Heart left ventricle (tissue), 16 donors: Measurements from ENCODE around the gene NOP9. TPM values are rescaled to one million over a fixed set of nuclear protein-coding genes. Genes with fewer than 3 reads are reported as not detected.

ENCODE experiments used
- ATAC-seq, 4 donors: fragments of 200-7000 bp; cut with Tn5 transposase; one replicate each; pipeline ENCODE4 v1.9.1; 2020 to 2022; ENCODE audit warnings: moderate library complexity in 4 of 4, mild to moderate bottlenecking in 3 of 4, moderate number of reproducible peaks in 1 of 4
- DNase-seq, 5 donors: peaks; one replicate each; pipeline ENCODE4 v3.0.0-alpha.2; 2020
- H3K27ac ChIP-seq, 12 donors: fragments of 200-600 bp; sonication (generic) in 4 of 12; one replicate each; pipeline versions ENCODE4 v1.5.0 to v1.8.0; 2016 to 2022; ENCODE audit warnings: mild to moderate bottlenecking in 2 of 12
- H3K27me3 ChIP-seq, 9 donors: fragments of 200-600 bp; sonication (generic) in 2 of 9; one replicate each; pipeline versions ENCODE4 v1.5.1 to v1.8.0; 2016 to 2022; ENCODE audit warnings: mild to moderate bottlenecking in 3 of 9
- H3K36me3 ChIP-seq, 9 donors: fragments of 200-600 bp; sonication (generic) in 2 of 9; one replicate each; pipeline versions ENCODE4 v1.5.0 to v1.8.0; 2018 to 2022; ENCODE audit warnings: mild to moderate bottlenecking in 2 of 9
- H3K4me1 ChIP-seq, 12 donors: fragments of 200-600 bp; sonication (generic) in 4 of 12; one replicate each; pipeline versions ENCODE4 v1.5.0 to v1.8.0; 2016 to 2022; ENCODE audit warnings: mild to moderate bottlenecking in 3 of 12
- H3K4me3 ChIP-seq, 12 donors: fragments of 200-600 bp; sonication (generic) in 4 of 12; one replicate each; pipeline versions ENCODE4 v1.5.0 to v1.8.0; 2017 to 2022; ENCODE audit warnings: mild to moderate bottlenecking in 9 of 12, moderate library complexity in 4 of 12
- H3K9me3 ChIP-seq, 12 donors: fragments of 200-600 bp; sonication (generic) in 4 of 12; one replicate each; pipeline versions ENCODE4 v1.5.0 to v1.8.0; 2016 to 2022; ENCODE audit warnings: mild to moderate bottlenecking in 1 of 12
- CTCF ChIP-seq, 12 donors: fragments of 200-600 bp; sonication (generic) in 4 of 12; IDR thresholded peaks; one replicate each; pipeline versions ENCODE4 v1.5.0 to v1.8.0; 2018 to 2022; ENCODE audit warnings: antibody characterized with exemption in 12 of 12, mild to moderate bottlenecking in 5 of 12
- POLR2A ChIP-seq, 2 donors: fragments of 450-650 bp; IDR thresholded peaks; one replicate each; pipeline ENCODE4 v1.6.1; 2017; ENCODE audit warnings: antibody characterized with exemption in 2 of 2, mild to moderate bottlenecking in 2 of 2, moderate library complexity in 2 of 2
- WGBS, 4 donors: extraction: QIAGEN DNeasy Blood & Tissue Kit in 2 of 4; methylation state at CpG; one replicate each; pipeline versions ENCODE4 v1.1.5 to v1.1.7; 2013 to 2018; 5-methylcytosine and 5-hydroxymethylcytosine counted together
- intact Hi-C, 10 donors: fragments of 100-400 bp; cut with DNase I; formaldehyde crosslinking; loops; one replicate each; pipeline versions ENCODE4 v1.11.1 to v1.14.2; 2022
- polyA plus RNA-seq, 2 donors: library from polyadenylated mRNA; stranded (reverse); fragments of 200-250 nt; gene quantifications; one replicate each; pipeline ENCODE4 v1.2.3, GENCODE V29; 2013
- total RNA-seq, 9 donors: library from RNA; depleted of rRNA in 2 of 9; stranded (reverse); fragments of >200 nt in 2 of 9; fragmentation: NEBNext Ultra II Directional in 3 of 9; extraction: Animal tissue kit (Norgen Biotek cat#: 25700) in 3 of 9; gene quantifications; one replicate each; pipeline versions ENCODE4 v1.1.0 to v1.2.4, GENCODE V29; 2016 to 2023
- donor health status: ischemic (EF 13 %, LVEDD 7.1; RV severe dilation, severe dysfunction).
- donor health status: healthy with polysubstance abuse.
- donor health status: DM: no; HTN: yes; CAD: no.
- donor health status: DM: no; HTN: no; CAD: no.
- donor health status: ischemic (EF 25% LVEDD 6.9; RV normal size, moderate dysfunction).
- donor health status: ischemic (EF 25% LVEDD 5.7; RV mildly dilated, moderate dysfunction).
- donor health status: healthy.
- donor health status: DM: yes; HTN: yes; CAD: no.
- donor health status: ischemic (EF 35%, LVEDD 5.7; RV mildly dilated, moderate dysfunction).
- donor health status: nonischemic (EF 11% LVEDD 7.7; RV severe dilation, severe dysfunction).
- donor health status: DM: yes; HTN: yes; CAD: no.
- donor health status: PGD.
- donor health status: ischemic (EF 29% LVEDD 5.4; RV normal size, mild dysfunction).
- donor health status: nonischemic (EF 23%, LVEDD 6.1; RV moderate dilation, normal function).

Gene NOP9
- total and polyA plus RNA-seq, 11 donors, result 13.5 to 34.0 (median 27.8) TPM

DNA sequence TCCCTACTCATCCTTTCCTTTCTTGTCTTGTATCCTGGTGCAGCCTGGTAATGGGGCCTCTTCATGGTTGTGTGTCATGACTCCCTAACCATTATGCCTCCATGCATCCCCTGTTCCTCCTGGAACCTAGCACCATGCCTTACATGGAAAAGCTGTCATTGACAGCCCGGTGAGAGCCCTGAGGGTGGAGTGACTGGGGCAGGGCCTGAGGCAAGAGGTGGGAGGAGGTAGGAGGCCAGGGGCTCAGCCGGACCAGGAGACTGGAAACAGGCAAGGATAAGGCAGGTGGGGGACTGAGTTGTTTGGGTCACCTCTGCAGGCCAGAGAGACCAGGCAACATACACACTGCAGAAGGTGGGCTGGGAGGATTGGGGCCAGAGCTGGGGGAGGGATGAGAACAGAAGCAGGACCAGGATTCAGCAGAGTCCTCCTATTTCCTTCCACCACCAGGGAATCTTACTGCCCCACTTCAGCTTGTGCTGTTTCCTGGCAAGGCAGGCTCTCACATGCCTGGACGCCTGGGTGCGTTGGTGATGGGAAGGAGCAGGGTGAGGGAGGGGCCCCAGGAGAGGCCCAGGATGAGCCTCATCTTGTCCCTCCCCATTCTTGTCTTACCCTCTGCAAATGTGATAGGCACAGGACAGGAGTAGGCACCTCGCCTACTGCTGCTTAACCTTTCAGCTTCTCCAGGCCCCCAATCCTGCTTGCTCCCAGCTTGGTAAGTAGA, 10.1 kb downstream of the NOP9 start, which contains the start of gene LTB4R2:
Gene LTB4R2 (plus strand): TSS at position 603 of the 727 bp plus-strand sequence. CDS start 525 bp downstream, outside the sequence.
- WGBS, 4 donors, result 68 to 79% (median 73%) methylated on average over 5 of the region's 5 CpGs
- no peak for TF ChIP-seq CTCF (IDR thresholded peaks at IDR 0.05)
- no peak for TF ChIP-seq POLR2A (IDR thresholded peaks at IDR 0.05)
- H3K4me1 ChIP-seq, result peaks cover 9 to 71% (median 44%) of the 10 kb centered on the region in 12 donors
- no peaks in the 10 kb centered on the region for H3K27me3 ChIP-seq
- intact Hi-C loops, result loop anchor here in 1 of 10 donors (5.0 kb wide), 1 partner anchor 128 kb away; no protein-coding TSS in a partner anchor
- peak within 1 kb of the TSS; percentile 25 to 81 (median 63) for H3K4me3 ChIP-seq
- ATAC-seq (no peak), DNase-seq (no peak)
- no peaks in the 10 kb centered on the region for H3K9me3 ChIP-seq
- peak within 1 kb of the TSS; percentile 74 to 92 (median 88) for H3K27ac ChIP-seq
- peaks cover 0 to 32% (median 27%) of the 10 kb centered on the region in 9 donors for H3K36me3 ChIP-seq

DNA sequence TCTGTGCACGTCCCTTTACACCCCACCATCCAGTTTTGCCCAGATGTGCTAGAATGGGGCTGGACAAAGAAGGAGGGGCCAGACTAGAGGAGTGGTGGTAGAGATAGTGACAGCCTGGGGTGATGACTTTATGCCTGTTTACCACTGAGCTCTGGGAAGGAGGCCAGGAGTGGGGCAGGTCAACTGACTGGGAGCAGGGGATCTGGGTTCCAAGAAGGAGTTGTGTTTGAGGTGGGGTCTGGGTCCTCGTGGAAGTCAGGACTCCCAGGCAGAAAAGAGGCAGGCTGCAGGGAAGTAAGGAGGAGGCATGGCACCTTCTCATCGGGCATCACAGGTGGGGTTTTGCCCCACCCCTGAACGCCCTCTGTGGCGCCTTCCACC, 10.6 kb downstream of the NOP9 start:
- ATAC-seq, result no peak
- Histone ChIP-seq H3K27me3 (no peaks in the 10 kb centered on the region), H3K36me3 (peaks cover 0 to 27% (median 21%) of the 10 kb centered on the region in 9 donors), H3K4me1 (peaks cover 9 to 77% (median 45%) of the 10 kb centered on the region in 12 donors), H3K4me3 (peak overlapping the region; percentile 25 to 81 (median 63)), H3K27ac (peak overlapping the region; percentile 74 to 92 (median 88)), H3K9me3 (no peaks in the 10 kb centered on the region)
- DNase-seq, result no peak
- TF ChIP-seq CTCF (IDR thresholded peaks at IDR 0.05), result no peak
- no peak for TF ChIP-seq POLR2A (IDR thresholded peaks at IDR 0.05)
- intact Hi-C loops, result loop anchor here in 1 of 10 donors (5.0 kb wide), 1 partner anchor 127 kb away; no protein-coding TSS in a partner anchor
- WGBS, 4 donors, result 30 to 35% (median 32%) methylated on average over 4 to 5 of the region's 5 CpGs

- H3K9me3 ChIP-seq, result no peaks in the 10 kb centered on the region
- TF ChIP-seq CTCF (IDR thresholded peaks at IDR 0.05) (peak; percentile 10 to 63 (median 46)), POLR2A (IDR thresholded peaks at IDR 0.05) (peak in 1 of 2 donors; percentile 44)
- ATAC-seq (peak; percentile 62 to 87 (median 82)), DNase-seq (peak; percentile 78 to 91 (median 85))
- peak within 1 kb of the TSS; percentile 25 to 81 (median 63) for H3K4me3 ChIP-seq
- intact Hi-C loops, result loop anchor here in 1 of 10 donors (5.0 kb wide), 1 partner anchor 126 kb away; no protein-coding TSS in a partner anchor
- WGBS, 4 donors, result 5 to 28% (median 10%) methylated on average over 31 to 99 of the region's 99 CpGs
- H3K27ac ChIP-seq, result peak within 1 kb of the TSS; percentile 74 to 92 (median 88)
- H3K36me3 ChIP-seq, result peaks cover 0 to 20% (median 14%) of the 10 kb centered on the region in 9 donors
- H3K27me3 ChIP-seq, result peaks cover 0 to 3% (median 0%) of the 10 kb centered on the region in 9 donors
- peaks cover 11 to 83% (median 48%) of the 10 kb centered on the region in 12 donors for H3K4me1 ChIP-seq
These were observed 11.3 kb downstream of the NOP9 start, which contains the start of gene LTB4R for GRCh38 chr14:24310646-24311604. TSS of gene LTB4R (plus strand) at chr14:24311502. CDS start at chr14:24315652, 4,150 bp downstream.
